HL-60 (cell line): Measurements from ENCODE around the gene TNFRSF12A.

Source experiments
- DNase-seq, 2 experiments: peaks; one replicate each; pipeline ENCODE4 v3.0.0-alpha.2; 2010 to 2020; ENCODE audit warnings: low read depth in 1 of 2, low spot score in 1 of 2
- H3K27ac ChIP-seq: fragments of 250-450 bp; sonication (Bioruptor Pico); replicated peaks from 2 replicates; pipeline ENCODE4 v1.5.1; 2020; ENCODE audit warnings: mild to moderate bottlenecking, moderate library complexity
- H3K27me3 ChIP-seq: fragments of 250-450 bp; sonication (Bioruptor Pico); 2 replicates; pipeline ENCODE4 v1.5.1; 2021; ENCODE audit warnings: mild to moderate bottlenecking, moderate library complexity; ENCODE audit not compliant: insufficient read depth, poor library complexity, severe bottlenecking
- H3K4me3 ChIP-seq: replicated peaks from 2 replicates; pipeline ENCODE4 v1.5.1; 2011; ENCODE audit warnings: mild to moderate bottlenecking, control low read depth, low read length; ENCODE audit not compliant: insufficient read depth
- GABPA ChIP-seq: IDR thresholded peaks from 2 replicates; pipeline ENCODE4 v1.6.1; 2012; ENCODE audit warnings: low read depth
- POLR2AphosphoS5 ChIP-seq: IDR thresholded peaks from 2 replicates; pipeline ENCODE4 v1.6.1; 2012; ENCODE audit warnings: low read depth
- SPI1 ChIP-seq: IDR thresholded peaks from 2 replicates; pipeline ENCODE4 v1.6.1; 2012; ENCODE audit warnings: low read depth, mild to moderate bottlenecking, borderline replicate concordance
- TF ChIP-seq, protein P1 (sequence below): IDR thresholded peaks from 2 replicates; pipeline ENCODE4 v1.6.1; 2012; ENCODE audit warnings: low read depth; ENCODE audit not compliant: insufficient replicate concordance
- TF ChIP-seq, protein P2 (sequence below): IDR thresholded peaks from one replicate; pipeline ENCODE4 v1.5.1; 2011; ENCODE audit warnings: low read length, control low read depth, inconsistent platforms; ENCODE audit not compliant: insufficient read depth

The TNFRSF12A gene

DNA sequence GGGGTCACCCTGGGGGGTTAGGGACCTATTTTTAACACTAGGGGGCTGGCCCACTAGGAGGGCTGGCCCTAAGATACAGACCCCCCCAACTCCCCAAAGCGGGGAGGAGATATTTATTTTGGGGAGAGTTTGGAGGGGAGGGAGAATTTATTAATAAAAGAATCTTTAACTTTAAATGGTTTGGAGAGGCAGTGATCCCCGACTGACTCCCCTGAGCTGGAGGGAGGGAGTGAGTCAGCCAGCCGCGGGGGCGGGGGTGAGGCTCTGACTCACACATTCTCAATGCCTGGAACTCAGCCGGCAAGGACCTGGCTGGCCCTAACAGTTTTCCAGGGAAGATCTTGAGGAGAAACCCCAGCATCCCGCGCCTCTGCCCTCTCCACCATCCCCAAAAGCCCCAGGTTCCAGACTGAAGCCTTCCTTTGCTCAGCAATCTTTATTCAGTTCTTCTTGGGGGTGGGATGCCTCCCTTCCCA lies 2.1 kb downstream of the TNFRSF12A start:
- peak overlapping the region; percentile 70 for H3K4me3 ChIP-seq
- TF ChIP-seq, protein P1, sequence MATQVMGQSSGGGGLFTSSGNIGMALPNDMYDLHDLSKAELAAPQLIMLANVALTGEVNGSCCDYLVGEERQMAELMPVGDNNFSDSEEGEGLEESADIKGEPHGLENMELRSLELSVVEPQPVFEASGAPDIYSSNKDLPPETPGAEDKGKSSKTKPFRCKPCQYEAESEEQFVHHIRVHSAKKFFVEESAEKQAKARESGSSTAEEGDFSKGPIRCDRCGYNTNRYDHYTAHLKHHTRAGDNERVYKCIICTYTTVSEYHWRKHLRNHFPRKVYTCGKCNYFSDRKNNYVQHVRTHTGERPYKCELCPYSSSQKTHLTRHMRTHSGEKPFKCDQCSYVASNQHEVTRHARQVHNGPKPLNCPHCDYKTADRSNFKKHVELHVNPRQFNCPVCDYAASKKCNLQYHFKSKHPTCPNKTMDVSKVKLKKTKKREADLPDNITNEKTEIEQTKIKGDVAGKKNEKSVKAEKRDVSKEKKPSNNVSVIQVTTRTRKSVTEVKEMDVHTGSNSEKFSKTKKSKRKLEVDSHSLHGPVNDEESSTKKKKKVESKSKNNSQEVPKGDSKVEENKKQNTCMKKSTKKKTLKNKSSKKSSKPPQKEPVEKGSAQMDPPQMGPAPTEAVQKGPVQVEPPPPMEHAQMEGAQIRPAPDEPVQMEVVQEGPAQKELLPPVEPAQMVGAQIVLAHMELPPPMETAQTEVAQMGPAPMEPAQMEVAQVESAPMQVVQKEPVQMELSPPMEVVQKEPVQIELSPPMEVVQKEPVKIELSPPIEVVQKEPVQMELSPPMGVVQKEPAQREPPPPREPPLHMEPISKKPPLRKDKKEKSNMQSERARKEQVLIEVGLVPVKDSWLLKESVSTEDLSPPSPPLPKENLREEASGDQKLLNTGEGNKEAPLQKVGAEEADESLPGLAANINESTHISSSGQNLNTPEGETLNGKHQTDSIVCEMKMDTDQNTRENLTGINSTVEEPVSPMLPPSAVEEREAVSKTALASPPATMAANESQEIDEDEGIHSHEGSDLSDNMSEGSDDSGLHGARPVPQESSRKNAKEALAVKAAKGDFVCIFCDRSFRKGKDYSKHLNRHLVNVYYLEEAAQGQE: no peak
- TF ChIP-seq POLR2AphosphoS5 (no peak), SPI1 (no peak), GABPA (no peak)
- TF ChIP-seq, protein P2, sequence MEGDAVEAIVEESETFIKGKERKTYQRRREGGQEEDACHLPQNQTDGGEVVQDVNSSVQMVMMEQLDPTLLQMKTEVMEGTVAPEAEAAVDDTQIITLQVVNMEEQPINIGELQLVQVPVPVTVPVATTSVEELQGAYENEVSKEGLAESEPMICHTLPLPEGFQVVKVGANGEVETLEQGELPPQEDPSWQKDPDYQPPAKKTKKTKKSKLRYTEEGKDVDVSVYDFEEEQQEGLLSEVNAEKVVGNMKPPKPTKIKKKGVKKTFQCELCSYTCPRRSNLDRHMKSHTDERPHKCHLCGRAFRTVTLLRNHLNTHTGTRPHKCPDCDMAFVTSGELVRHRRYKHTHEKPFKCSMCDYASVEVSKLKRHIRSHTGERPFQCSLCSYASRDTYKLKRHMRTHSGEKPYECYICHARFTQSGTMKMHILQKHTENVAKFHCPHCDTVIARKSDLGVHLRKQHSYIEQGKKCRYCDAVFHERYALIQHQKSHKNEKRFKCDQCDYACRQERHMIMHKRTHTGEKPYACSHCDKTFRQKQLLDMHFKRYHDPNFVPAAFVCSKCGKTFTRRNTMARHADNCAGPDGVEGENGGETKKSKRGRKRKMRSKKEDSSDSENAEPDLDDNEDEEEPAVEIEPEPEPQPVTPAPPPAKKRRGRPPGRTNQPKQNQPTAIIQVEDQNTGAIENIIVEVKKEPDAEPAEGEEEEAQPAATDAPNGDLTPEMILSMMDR: no peak
- no peaks in the 10 kb centered on the region for H3K27me3 ChIP-seq
- H3K27ac ChIP-seq: peak overlapping the region; percentile 28; the same call in 1 of the 2 replicates
- DNase-seq: peak in 1 of 2 experiments; percentile 74

DNA sequence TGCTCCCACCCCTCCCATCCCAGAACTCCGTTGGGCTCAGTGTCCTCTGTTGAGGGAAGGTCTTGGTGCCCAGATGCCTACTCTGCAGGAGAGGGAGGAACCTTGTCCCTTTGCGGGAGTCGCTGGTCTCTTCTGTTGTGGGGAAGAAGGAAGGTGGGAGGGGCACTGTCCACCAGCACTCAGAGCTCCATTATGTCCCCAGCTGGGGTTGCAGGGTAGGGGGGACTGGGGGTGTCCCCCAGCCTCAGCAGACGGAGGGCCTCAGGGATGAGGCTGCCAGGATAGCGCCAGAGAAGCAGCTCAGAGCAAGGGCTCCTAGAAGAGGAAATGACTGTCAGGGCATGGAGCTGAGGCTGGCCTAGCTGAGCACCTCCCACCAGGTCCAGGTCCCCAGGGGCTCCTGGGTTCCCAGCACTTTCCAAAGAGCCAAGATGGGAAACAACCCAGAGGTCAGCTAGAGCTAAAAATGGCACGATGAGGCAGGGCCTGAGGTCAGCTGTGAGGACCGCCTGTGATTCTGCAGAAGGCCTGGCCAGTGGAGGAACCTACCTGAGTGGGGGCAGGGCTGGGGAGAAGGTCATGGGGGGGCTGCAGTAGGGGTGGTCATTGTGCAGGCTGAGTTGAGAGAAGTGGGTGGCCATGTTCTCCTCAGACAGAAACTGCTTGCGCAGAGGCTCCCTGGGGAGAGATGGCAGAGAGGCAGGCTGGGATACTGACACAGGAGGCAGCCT lies 2.7 kb downstream of the TNFRSF12A start:
- H3K4me3 ChIP-seq: peak overlapping the region; percentile 80
- H3K27me3 ChIP-seq: no peaks in the 10 kb centered on the region
- no peak for TF ChIP-seq GABPA
- no peak; the same call in 1 of the 2 replicates for TF ChIP-seq POLR2AphosphoS5
- TF ChIP-seq, protein P2: no peak
- TF ChIP-seq SPI1: no peak; the same call in 1 of the 2 replicates
- TF ChIP-seq, protein P1: no peak
- peak overlapping the region; percentile 98 for H3K27ac ChIP-seq
- peak in 1 of 2 experiments; percentile 50 for DNase-seq

DNA sequence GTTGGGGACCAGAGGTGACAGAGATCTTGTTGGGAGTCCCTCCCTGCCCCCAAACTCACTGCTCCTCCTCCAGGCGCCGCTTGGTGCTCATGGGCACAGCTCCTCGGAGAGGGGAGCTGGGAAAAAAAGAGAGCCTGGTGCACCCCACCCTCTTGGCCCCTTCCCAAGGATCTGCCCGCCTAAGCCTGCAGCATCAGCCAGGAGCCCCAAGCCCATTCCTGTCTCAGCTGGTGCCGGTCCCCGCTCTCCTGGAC lies 3.2 kb downstream of the TNFRSF12A start:
- TF ChIP-seq POLR2AphosphoS5: no peak
- no peak for TF ChIP-seq GABPA
- TF ChIP-seq, protein P2: no peak
- TF ChIP-seq SPI1: no peak
- TF ChIP-seq, protein P1: no peak
- Histone ChIP-seq H3K4me3 (peak overlapping the region; percentile 80), H3K27me3 (no peaks in the 10 kb centered on the region), H3K27ac (peak overlapping the region; percentile 98)
- no peak for DNase-seq
